Measurements from ENCODE around the gene SLC5A10.
"Not testable (repeated sequence)": the region's sequence is repeated elsewhere in the genome, so short reads cannot be mapped to it uniquely, and the experiment has no call there.

The SLC5A10 gene

DNA sequence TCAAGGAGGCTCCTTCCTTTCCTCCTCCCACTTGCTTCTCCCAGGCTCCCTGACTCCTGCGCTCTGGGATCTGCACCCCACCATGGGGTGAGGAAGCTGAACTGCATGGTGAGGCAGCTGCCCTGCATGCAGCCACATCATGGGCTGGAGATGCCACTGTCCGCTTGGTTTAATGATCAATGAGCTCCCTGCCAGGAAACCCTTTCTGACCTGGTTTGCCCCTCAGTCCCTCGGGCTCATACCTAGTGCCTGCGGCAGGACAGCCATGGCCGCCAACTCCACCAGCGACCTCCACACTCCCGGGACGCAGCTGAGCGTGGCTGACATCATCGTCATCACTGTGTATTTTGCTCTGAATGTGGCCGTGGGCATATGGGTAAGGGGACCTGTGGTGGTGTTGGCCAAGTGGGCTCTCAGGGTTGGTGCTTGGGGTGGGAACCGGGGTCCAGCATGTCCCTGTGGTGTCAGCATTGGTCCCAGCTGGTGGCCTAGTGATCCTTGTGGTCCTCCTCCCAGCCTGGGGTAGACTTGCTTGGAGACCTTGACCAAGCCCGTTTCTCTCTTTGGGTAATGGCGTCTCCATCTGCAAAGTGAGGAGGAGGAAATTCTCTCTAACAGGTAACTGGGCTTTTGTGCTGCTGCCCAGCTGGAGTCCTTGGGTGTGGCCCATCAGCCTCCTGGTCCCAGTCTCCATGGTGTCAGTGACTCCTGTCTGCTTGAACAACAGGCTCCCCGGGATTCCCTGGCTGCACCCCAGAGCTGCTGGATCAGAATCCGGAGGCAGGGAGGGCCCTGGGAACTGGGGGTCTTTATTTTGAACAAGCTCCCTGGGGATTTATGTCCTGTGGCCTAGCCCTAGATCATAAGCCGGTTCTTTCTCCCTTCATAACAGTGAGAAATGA, at the start of gene SLC5A10:
TSS of gene SLC5A10 (plus strand) at position 225 of the 902 bp plus-strand sequence. CDS start at position 266, 41 bp downstream.
- DNase-seq, result no peak

DNA sequence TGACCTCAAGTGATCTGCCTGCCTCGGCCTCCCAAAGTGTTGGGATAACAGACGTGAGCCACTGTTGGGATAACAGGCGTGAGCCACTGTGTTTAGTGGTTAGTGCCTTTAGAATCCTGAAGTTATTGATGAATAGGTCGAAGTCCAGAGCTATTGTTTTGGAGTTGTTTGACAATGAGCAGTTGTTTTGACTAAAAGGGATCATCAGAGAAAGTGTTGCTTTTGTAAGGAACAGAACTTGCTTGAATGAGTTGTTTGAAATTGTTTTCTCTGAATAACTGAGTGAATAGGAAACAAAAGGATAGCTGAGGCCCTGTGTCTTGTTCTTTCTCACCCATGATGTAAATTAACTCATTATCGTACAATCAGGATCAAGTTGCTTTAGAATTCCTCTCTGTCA, 47.5 kb upstream of the SLC5A10 start:
- no peak for DNase-seq

DNA sequence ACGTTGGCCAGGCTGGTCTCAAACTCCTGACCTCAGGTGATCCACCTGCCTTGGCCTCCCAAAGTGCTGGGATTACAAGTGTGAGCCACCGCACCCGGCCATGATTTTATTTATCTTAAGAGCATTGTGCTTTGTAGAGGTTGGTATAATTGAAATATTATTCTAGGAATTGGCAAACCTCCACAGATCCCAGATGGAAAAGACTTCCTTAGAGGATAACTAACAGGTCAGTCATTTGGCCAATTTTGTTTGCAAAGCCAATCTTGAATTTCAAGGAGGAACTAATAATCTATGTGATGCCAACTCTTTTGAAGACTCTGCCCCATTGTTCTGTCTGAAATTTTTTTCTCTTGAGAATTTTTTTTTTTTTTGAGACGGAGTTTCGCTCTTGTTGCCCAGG, 46.7 kb upstream of the SLC5A10 start:
- DNase-seq, result no peak

DNA sequence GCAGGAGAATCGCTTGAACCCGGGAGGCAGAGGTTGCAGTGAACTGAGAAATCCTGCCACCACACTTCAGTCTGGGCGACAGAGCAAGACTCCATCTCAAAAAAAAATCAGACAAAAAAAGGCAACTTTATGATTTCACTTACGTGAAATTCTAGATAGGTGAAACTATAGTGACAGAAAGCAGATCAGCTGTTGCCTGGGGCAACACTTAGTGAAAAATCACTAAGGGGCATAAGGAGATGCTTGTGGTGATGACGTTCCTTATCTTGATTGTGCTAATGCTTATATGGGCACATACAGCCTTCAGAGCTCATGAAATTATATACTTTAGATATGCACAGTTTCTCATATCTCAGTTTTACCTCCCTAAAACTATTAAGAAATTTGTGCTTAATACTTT, 41.6 kb upstream of the SLC5A10 start:
- no peak for DNase-seq

DNA sequence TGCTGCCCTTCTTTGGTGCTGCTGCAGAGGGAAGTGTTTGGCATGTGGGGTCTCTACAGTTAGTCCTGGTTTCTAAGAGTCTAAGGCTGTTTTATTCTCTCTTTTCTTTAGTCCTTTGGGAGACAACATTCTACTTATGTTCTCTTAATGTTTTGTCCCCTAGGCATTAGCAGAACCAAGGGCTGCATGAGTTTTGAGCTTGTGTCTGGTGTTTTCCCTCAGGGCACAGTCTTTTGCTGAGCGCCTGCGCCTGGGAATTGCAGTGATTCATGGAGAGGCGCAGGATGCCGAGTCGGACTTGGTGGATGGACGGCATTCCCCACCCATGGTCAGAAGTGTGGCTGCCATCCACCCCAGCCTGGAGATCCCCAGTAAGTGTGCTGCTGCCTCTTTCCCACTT, 41.1 kb upstream of the SLC5A10 start:
- no peak for DNase-seq

DNA sequence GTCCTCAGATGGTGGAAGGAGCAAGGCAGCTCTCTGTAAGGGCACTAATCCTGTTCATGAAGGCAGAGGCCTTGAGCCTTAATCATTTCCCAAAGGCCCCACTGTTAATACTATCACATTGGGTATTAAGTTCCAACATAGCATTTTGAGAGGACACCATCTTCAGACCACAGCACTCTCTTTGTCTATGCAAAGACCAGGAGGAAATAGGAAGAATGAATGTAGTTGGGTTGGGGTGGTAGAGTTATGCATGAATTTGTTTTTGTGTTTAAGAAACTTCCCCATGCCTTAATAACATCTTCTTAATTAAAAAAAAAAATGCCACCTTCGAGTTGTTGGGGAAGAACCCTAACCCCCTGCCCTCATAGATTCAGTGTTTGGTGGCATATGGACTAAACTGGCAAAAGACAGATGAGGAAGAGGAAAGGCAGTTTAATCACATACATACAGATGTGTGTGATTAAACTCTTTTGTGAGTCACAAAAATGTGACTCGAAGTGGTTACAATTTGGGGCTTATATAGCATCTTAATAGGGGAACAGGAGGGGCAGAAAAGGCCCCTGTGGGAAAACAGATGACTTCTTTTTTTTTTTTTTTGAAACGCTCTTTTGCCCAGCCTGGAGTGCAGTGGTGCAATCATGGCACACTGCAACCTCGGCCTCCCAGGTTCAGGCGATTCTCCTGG, 35.0 kb upstream of the SLC5A10 start:
- no peak for DNase-seq

DNA sequence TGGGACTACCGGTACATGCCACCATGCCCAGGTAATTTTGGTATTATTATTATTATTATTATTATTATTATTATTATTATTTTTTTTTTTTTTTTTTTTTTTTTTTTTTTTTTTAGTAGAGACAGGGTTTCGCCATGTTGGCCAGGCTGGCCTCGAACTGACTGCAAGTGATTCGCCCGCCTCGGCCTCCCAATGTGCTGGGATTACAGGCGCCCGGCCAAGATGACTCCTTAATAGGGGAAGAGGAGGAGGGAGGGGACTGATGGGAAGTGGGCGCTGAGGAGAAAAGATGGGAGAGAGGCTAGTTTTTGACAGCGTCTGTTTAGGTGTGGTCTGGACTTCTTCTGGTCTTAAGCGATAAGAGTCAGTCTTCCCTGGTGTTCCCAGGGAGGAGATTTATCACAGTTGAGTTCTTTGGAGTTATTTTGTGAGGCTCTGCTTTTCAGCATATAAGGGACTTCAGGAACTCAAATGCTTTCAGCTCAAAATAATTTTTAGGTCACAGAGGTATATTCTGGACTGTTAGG, 34.4 kb upstream of the SLC5A10 start:
- no peak for DNase-seq

DNA sequence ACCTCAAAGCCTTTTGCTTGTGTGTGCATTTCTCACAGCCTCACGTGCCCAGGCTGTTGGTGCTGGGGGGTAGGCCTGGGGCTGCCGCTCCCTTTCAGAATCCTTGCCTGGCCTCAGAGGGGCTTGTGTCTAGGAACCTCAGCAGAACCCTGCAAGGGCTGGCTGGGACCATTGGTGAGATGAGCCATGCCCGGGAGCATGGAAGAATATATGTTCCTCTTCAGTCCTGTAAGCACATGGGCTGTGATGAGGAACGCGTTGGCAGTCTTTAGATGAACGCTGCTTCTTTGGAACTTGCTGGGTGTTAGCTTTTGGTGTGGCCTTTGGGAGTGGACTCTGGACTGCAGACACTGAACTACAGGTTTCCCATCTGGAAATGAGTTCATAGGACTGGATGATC, 32.0 kb upstream of the SLC5A10 start:
- DNase-seq, result no peak

DNA sequence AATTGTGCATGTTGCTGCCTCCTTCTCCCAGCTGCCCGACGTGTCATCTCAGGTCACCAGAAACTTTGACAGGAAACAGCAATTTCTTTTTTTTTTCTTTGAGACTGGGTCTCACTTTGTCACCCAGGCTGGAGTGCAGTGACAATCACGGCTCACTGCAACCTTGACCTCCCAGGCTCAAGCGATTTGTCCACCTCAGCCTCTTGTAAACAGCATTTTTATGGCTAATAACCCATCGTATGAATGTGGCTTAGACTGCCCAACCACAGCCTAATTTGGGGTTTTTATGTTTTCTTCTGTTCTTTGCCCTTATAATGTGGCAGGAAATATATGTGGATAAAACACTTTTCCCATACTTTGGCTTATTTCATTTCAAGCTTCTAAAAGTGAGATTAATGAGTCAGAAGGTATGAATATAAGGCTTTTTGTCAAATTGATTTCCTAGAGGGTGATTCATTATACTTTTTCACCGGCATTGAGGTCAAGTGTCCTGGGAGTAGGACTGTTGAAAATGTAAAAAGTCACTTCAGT, 31.0 kb upstream of the SLC5A10 start:
- no peak for DNase-seq

DNA sequence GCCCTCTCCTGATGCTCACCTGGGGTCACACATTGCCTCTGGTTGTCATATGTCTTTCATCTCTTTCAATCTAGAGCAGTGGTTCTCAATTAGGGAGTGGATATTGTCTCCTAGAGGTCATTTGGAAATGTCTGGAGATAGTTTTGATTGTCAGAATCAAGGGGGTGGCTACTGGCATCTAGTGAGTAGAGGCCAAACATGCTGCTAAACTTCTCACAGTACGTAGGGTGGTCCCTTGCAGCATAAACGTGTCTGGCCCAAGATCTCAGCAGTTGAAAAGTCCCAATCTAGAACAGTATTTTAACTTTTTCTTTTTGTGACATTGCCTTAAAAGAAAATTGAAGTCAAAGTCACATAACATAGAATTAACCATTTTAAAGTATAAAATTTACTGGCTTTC, 30.5 kb upstream of the SLC5A10 start:
- no peak for DNase-seq

DNA sequence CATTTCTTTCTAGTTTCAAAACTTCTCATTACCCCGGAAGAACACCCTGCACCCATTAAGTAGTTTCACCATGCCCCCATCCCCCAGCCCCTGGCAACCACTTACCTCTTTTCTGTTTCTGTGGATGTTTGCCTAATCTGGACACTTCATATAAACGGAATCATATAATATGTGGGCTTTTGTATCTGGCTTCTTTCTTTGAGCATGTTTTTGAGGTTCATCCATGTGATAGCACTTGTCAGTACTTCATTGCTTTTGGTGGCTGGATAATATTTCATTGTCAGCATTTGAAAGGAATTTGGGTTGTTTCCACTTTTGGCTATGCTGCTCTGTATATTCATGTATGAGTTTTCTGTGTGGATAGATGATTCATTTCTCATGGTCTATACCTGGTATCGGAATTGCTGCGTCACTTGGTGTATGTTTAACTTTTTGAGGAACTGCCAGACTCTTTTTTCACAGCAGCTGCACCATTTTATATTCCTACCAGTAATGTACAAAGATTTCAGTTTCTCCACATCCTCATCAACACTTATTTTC, 30.0 kb upstream of the SLC5A10 start:
- no peak for DNase-seq

DNA sequence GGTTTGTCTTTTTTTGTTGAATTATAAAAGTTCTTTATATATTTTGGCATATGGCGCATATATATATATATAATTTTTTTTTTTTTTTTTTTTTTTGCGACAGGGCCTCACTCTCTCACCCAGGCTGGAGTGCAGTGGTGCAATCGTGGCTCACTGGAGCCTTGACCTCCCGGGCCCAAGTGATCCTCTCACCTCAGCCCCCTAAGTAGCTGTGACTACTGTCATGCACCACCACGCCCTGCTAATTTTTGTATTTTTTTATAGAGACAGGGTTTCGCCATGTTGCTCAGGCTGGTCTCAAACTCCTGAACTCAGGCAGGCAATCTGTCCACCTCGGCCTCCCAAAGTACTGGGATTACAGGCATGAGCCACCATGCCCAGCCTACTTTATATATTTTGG, 29.4 kb upstream of the SLC5A10 start:
- not testable (repeated sequence) for DNase-seq

DNA sequence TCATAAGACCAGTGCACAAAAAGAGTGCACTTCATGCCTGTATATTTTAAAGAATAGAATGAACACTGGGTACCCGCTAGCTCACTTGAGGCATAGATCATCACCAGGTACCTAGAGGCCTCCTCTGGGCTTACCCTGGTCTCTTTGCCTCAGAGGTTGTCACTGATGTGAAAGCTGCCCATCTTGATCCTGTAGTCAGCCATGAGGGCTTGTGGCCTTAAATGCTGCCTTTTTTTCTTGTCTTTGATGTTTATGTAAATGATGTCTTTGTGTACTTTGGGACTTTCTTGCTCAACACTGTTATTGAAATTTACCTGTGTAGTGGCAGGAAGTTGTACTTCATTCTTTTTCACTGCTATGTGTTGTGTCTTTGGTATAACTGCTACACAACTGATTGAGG, 26.8 kb upstream of the SLC5A10 start:
- DNase-seq, result no peak

DNA sequence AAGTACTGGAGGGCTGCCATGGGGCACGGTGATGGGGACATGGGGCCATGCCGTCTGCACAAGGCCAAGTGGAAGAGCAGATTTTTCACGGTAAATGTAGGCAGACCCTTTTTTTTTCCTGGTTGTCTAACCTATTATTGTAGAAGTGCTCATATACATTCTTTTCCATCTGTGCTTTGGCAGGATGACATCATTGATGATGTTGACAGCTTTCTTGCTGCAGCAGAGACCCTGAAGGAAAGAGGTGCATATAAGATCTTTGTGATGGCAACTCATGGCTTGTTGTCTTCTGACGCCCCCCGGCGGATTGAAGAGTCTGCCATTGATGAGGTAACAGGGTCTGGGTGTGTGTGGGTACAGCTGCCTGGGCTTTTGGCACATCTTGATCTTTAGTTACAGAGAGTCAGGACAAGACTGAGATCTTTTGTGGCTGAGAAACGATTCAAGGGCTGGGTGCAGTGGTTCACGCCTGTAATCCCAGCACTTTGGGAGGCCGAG, 23.3 kb upstream of the SLC5A10 start:
- no peak for DNase-seq

DNA sequence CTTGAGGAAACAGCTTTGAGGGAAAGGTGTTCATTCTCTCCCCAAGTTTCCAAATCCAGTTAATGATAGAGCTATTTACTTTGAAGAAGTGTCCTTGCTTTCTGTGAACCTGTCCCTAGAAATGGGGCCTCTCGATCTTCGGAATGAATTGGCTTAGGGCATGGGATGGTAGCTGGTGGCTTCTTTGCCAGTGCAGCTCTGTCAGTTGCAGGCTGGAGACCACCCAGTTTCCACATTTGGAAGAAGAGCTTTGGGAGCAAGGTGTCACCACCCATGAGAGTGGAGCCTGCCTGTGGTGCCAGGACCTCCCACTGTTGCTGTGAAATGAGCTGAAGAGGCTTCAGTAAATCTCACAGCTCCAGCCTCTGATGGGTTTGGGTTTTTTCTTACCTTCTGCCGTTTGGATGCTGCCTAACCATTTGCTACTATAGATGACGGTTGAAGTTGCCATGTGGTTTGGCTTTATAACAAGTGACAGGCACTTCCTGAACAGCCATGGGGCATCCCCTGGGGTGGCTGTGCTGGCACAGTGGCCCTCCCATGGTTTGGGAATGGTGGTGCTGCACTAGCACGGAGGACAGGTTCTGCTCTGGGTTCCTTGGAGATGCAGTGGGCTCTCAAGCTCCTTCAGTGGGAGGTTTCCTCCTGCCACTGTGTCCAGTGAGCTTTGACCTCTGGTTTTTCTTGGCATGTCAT, 19.5 kb upstream of the SLC5A10 start:
- no peak for DNase-seq

DNA sequence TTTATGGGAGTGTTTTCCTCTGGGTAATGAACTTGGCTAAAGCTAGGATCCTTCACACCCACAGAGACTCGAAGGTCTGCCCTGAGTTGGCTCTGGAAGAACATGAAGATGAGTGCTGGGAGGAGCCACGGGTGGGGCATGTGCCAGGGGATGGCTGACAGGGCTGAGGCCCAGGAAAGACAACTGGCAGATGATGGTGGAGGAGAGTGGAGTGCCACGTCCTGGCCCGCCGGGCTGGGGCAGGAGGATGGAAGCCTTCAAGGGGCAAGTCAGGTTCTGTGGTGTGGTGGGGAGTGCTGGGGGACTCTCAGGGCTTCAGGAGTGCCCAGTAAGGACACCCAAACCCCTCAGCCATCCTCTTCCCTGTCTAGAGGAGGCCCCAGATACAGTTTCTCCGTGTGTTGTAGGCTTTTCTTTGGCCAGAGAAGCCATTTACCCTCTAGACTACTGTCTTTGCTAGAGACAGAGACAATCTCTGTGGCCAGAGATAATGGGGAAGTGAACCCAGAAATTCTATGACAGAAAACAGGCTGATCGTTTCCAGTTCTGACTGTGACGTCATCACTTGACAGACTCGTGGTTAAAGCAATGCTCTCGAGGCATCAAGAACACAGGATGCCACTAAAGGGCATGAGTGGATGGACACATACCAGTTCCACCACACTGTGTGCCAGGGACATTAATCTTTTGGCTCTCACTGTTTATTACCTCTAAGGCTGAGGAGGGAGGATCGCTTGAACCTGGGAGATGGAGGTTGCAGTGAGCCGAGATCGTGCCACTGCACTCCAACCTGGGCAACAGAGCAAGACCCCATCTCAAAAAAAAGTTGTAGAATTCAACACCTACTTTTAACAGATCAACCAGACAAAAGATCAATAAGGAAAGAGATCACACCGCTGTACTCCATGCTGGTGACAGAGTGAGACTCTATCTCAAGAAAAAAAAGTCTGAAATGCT, 18.6 kb upstream of the SLC5A10 start:
- DNase-seq, result no peak

DNA sequence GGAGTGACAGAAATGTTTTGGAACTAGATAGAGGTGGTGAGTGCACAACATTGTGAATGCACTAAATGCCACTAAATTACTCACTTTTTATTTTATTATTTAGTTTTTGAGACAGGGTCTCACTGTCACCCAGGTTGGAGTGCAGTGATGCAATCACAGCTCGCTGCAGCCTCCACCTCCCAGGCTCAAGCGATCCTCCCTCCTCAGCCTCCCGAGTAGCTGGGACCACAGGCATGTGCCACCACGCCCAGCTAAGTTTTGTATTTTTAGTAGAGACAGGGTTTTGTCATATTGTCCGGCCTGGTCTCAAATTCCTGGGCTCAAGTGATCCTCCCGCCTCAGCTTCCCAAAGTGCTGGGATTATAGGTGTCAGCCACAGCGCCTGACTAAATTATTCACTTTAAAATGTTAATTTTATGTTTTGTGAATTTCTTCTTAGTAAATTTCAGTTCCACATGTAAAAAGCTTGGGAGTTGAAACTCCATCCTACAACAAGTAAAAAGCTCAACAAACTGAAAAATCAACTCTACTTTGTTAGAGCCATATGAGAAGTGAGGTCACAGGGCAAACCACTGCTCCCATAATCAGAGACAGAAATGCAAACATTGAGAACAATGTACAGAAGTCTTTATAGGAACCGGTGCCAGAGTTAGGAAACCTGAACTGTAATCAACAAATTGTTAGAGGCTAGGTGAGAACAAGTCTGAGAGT, 13.8 kb upstream of the SLC5A10 start:
- no peak for DNase-seq

DNA sequence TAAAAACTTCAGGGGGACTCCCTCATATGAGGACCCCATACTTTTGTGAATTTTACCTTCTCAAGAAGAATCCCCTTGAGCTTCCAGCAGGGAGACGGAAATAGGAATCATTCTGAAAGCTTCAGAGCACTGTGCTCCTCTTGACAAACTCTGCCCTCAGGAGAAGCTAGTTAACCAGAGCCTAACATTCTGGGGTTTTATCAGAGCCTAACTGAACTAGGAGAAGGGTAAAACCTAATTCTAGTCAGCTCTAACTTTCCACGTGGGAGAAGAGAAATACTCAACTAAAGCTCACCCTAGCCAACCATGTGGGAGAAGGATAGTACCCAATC, 13.3 kb upstream of the SLC5A10 start:
- DNase-seq, result no peak

DNA sequence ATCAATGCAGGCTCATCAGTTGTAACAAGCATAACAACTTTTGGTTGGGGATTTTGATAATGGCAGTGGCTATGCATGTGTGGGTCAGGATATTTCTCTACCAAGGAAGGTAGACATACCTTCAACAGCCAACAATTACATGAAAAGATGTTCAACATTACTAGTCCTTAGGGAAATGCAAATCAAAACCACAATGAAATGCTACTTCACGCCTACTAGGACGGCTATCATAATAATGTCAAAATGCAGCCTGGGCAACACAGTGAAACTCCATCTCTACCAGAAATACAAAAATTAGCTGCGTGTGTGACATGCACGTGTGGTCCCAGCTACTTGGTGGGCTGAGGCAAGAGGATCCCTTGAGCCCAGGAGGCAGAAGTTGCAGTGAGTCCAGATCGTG, 7.3 kb upstream of the SLC5A10 start:
- no peak for DNase-seq

DNA sequence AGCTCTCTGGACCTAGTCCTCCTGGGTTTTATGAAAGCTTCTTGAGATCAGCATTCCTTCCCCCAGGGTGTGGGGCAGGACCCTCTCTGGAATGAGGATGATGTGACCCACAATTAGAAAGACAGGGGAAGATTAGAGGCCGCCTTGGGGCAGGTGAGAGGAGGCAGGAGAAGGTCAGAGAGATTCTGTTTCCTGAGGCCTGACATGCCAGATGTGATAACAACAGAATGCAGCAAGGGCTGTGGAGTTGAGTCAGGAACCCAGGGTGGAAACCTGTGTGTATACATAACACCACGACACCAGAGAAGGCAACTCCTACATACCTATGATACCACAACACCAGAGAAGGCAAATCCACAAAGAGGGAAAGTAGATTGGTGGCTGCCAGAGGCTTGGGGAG, 5.4 kb upstream of the SLC5A10 start:
- no peak for DNase-seq

DNA sequence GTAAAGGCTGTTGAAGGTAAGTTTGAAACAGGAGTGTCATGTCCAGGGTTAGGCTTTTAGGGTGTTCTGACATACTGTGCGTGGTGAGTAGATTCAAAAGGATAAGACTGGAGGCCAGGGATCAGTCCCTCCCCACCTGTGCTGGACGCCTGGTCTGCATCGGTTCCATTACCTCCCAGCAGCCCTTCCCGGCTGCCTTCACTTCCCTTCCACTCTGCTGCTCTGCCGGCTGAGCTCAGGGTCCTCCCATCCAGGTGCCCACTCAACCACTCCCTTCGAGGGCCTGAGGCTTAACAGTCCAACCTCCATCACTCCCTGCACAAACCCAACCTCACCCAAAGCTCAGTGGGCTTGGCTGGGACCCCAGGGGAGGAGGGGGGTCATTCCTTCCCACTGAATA, 4.1 kb upstream of the SLC5A10 start:
- no peak for DNase-seq
